GM21717 (cell line): ENCODE measurements around the gene CLINT1.
A peak's percentile ranks its signal among the peaks of the same experiment; 100 is the strongest.
"Not testable (repeated sequence)": the region's sequence is repeated elsewhere in the genome, so short reads cannot be mapped to it uniquely, and the experiment has no call there.

Experiments used
- ATAC-seq: cut with Tn5 transposase; IDR thresholded peaks from one replicate; pipeline ENCODE4 v1.9.1; 2021; ENCODE audit warnings: mild to moderate bottlenecking, moderate library complexity; ENCODE audit not compliant: unreplicated experiment

Gene CLINT1

DNA sequence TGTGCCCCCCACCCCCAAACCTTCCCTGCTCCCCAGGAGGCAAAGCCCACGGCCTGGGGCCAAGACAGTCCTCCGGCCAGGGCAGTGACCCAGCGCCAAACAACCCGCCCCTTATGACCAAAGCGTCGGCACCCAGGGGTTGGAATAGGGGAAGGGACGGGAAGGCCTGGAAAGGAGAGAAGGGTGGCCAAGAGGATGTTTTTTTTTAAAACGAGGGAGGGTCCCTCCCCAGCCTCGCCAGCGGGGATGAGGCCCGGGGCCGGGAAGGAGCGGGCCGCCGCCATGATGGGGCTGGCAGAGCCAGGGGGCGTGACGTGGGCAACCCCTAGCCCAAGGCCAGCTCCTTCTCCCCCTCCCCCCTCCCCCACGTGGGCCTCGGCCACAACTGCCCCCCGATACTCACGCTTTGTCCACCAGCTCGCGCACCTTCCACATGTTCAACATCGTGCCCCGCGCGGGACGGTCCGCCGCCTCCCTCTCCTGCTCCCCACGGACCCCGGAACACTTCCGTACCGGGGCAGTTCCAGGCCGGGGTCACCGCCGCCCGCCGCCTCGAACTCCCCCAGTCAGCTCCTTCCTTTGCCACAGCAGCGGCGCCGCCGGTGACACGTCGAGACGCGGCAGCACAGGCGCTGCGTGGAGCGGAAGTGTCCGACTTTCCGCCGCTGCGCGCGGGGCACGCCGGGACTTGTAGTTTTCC lies at the start of gene CLINT1:
Gene CLINT1, minus strand, starts transcription at position 619 of the 700 bp plus-strand sequence. Its CDS starts 175 bp downstream, at position 444.
- peak; percentile 46 for ATAC-seq

DNA sequence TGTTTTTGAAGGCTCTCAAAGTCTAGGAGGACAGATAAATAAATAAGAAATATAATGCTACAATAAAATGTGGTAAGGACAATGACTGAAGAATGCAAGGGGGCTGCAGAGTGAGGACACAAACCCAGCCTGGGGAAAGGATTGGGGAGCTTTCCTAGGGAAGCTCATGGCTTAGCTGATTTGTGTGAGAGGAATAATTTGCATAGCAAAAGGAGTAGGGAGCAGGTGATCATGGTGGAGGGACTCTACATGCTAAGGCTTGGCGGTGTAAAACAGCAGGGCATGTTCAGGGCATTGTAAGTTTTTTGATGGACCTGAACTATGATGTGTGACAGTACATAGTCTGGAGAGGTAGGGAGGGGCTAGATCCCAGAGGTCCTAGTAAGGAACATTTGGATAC lies 49.5 kb upstream of the CLINT1 start:
- ATAC-seq = no peak

DNA sequence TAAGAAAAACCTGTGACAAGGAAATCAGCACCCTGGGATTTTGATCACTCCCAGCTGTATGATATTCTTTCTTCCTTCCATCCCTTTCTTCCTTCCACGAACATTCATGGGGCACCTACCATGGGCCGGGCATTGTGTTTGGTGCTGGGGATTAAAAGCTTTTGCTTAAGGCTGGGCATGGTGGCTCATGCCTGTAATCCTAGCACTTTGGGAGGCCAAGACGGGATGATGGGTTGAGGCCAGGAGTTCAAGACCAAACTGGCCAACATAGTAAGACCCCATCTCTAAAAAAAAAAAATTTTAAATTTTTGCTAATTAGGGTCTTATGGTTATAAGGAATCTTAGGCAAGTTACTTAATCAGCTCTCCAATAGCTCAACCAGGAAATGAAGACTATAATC lies 48.5 kb upstream of the CLINT1 start:
- ATAC-seq = no peak

DNA sequence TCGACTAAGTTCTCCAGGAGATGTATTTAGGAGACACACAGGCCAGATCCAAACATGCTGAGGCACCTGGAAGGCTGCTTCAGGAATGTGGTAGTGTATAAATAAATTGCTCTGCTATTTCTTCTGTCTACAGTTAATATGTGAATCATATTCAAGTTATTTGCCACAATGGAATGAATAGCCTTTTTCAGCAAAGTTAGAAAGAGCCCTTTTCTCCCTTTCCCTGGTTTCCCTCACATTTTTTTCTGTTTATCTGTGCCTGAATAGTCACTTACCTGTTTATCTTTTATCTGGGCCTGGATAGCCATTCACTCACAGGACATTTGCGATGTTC lies 44.1 kb upstream of the CLINT1 start:
- ATAC-seq = no peak

DNA sequence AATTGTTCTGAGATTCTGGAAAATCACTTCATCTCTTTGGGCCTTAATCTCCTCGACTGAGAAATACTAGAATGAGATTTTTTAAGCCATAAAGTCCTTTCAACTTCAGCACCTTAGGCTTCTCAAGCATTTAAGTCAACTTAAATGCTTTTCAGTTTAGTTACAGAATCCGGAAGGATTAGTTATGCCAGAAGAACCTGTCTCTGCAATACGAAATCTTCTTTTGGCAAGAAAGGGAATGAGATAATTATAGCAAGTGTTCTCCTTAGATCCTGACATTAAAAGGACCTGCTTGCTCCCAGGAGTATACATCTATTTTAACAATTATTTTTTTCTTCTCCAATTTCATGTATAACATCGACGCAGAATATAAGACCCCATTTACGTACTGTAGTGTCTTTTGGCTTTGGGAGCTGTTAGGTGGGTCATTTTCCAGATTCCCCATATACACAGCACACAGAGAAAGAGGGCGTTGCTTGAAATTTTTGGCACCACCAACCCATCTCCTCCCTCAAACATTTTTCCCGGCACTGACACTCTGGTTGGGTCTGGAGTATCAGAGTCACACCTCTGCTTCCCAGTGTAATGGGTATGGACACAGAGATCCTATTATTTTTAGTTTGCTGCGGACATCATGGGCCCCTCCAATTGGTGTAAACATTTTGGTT lies 43.6 kb upstream of the CLINT1 start:
- no peak for ATAC-seq

DNA sequence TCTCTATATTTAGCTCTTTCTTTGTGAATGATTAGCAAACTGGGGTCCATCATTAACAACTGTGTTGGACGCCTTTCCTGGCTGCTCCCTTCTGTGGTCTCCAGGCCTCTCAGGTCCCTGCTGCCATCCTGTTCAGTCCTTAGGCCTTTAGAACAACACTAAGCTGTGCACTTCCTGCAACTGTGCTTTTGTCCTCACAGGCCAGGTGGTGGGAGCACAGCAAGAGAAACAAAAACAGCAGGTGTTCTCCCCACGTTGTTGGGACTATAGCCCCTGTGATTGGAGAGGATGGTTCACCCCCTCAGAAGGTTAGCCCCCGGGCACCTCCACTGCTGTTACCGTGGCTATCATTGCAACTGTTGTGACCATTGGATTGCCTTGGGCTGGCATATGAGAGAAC lies 41.7 kb upstream of the CLINT1 start:
- no peak for ATAC-seq

DNA sequence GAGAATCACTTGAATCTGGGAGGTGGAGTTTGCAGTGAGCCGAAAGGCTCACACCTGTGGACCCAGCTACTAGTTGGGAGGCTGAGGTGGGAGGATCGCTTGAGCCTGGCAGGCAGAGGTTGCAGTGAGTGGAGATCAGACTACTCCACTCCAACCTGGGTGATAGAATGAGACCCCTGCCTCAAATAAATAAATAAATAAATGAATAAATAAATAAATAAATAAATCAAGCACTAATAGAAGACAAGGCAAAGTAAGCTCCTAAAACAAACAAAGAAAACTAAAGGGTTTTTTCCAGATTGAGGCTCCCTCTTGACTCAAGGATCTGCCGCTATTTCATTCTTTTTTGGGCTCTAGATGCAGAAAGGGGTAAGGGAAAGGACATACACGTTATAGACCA lies 34.7 kb upstream of the CLINT1 start:
- no peak for ATAC-seq

DNA sequence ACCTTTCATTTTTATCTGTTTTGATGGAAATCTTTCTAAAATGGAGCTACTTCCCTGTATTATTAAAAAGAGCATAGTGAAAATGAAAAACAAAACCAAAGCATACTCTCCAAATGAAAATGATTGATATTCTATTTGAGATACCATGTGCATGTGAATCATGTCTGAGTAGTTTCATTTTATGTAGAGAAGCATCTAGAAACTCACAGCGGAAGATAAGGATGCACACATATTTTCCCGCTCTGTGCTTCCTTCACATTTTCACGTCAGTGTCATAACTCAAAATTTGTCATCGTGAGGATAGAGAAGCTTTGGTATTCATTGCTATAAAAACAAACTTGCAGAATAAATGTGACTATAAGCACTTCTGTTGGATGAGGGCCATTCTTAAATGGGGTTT lies 34.0 kb upstream of the CLINT1 start:
- no peak for ATAC-seq

DNA sequence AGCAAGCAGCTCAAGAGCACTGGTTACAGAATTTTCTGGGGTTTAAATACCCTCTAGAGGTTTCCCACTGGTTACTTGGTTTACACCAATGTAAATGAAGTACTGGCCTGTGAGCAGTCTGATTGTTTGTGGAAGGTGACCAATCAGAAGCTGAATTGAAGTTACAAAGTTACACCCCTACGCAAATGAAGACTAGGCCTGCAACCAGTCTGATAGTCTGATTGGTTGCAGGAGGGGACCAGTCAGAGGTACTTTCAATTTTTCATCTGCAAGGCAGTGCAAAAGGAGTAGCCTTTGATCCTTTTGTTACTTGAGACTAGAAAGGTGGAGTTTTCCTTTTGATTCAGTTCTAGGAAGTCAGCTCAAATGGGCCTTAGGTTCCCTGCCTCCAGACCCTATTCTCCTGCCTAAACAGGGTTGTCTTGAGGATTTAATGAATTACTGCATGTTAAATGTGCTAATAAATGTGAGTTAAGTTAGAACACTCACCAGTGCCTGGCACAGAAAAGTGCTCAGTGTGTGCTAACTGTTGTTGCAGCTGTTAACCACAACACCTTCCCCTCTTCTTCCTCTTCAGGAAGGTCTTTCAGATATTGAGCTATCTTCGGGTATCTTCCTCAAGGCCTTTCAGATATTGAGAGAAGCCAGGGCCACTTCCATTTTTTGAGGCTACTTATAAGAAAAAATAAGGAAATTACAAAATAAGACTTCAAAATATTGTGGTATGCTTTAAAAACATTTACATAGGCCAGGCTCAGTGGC lies 32.1 kb upstream of the CLINT1 start:
- no peak for ATAC-seq

DNA sequence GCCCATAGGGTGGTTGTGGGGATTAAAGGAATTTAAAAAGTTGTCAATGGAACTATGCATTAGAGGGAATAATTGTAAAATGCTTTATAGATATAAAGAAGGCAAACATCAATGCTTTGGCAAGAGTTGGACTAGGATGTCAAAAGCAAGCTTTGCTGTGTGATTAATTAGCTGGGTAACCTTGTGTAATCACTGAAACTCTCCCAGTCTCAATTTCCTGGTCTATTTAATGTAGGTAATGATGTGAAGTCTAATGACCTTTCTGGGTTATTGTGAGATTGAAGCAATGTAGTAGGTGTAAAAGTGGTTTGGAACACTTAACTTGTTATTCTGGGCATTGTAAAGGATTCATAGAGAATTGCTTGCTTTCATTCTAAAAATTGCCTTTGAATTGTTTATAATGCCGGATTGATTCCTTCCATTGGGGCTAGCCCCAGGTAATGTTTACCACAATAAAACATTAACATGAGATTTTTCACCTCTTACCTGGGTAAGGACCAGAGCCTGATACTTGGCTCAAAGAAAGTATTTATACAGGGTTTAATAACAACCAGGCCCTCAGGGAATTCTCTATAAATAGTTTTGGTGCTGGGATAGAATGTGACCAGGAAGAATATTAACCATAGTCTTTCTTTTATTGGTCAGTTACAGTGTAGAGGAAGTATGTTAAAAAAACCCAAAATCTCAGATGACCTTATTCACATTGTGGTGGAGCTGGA lies 30.0 kb upstream of the CLINT1 start:
- ATAC-seq = no peak

DNA sequence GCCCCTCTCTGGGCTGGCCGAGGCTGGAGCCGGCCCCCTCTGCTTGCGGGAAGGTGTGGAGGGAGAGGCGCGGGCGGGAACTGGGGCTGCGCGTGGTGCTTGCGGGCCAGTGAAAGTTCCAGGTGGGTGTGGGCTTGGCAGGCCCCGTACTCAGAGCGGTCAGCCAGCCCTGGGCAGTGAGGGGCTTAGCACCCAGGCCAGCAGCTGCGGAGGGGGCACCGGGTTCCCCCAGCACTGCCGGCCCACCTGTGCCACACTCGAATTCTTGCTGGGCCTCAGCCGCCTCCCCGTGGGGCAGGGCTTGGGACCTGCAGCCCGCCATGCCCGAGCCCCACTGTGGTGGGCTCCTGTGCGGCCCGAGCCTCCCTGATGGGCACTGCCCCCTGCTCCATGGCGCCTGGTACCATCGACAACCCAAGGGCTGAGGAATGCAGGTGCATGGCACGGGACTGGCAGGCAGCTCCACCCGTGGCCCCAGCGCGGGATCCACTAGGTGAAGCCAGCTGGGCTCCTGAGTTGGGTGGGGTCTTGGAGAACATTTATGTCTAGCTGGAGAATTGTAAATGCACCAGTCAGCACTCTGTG lies 27.9 kb upstream of the CLINT1 start:
- no peak for ATAC-seq

DNA sequence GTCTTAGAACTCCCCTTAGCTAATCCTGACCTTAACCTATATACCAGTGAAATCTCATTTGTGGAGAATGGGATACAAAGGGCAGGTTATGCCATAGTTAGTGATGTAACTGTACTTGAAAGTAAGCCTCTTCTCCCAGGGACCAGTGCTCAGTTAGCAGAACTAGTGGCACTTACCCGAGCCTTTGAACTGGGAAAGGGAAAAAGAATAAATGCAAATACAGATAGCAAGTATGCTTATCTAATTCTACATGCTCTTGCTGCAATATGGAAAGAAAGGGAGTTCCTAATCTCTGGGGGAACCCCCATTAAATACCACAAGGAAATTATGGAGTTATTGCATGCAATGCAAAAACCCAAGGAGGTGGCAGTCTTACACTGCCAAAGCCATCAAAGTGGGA lies 26.1 kb upstream of the CLINT1 start:
- not testable (repeated sequence) for ATAC-seq

DNA sequence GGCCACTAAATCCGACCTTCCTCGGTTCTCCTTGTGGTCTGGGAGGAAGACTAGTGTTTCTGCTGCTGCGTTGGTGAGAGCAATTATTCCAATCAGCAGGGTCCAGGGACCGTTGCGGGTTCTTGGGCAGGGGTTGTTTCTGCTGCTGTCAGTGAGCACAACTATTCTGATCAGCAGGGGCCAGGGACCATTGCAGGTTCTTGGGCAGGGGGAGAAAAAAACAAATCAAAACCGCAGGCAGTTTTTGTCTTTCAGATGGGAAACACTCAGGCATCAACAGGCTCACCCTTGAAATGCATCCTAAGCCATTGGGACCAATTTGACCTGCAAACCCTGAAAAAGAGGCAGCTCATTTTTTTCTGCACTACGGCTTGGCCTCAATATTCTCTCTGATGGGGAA lies 22.6 kb upstream of the CLINT1 start:
- ATAC-seq = not testable (repeated sequence)

DNA sequence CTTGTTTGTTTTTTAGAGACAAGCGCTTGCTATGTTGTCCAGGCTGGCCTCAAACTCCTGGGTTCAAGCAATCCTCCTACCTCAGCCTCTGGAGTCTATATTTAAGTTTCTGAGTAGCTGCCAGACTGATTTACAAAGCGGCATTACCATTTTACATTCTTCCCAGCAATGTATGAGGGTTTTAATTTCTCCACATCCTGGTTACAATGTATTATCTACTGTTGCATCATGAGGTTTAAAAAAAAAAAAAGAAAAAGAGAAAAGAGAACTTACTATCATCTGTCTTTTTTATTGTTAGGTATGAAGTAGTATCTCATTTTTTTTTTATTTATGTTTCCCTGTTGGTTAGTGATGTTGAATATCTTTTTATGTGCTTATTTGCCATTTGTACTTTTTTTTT lies 18.9 kb upstream of the CLINT1 start:
- ATAC-seq = no peak

DNA sequence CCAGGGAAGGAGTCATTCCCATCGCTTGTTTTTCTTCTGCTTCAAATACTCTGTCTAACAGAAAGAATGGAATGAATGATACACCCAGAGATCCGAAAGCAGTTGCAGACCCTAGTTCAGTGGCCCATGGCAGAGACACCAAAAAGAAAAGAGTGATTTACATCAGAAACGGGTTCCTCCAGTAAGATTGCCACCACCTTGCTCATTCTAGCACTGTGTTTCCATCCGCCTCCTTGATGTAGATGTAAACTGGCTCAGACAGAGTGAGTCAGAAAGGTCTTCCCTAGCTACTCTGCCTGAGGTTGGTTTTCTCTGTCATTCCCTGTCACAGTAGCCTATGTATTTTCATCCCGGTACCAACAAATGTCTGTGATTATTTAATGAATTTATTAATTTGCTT lies 15.9 kb upstream of the CLINT1 start:
- ATAC-seq = no peak

DNA sequence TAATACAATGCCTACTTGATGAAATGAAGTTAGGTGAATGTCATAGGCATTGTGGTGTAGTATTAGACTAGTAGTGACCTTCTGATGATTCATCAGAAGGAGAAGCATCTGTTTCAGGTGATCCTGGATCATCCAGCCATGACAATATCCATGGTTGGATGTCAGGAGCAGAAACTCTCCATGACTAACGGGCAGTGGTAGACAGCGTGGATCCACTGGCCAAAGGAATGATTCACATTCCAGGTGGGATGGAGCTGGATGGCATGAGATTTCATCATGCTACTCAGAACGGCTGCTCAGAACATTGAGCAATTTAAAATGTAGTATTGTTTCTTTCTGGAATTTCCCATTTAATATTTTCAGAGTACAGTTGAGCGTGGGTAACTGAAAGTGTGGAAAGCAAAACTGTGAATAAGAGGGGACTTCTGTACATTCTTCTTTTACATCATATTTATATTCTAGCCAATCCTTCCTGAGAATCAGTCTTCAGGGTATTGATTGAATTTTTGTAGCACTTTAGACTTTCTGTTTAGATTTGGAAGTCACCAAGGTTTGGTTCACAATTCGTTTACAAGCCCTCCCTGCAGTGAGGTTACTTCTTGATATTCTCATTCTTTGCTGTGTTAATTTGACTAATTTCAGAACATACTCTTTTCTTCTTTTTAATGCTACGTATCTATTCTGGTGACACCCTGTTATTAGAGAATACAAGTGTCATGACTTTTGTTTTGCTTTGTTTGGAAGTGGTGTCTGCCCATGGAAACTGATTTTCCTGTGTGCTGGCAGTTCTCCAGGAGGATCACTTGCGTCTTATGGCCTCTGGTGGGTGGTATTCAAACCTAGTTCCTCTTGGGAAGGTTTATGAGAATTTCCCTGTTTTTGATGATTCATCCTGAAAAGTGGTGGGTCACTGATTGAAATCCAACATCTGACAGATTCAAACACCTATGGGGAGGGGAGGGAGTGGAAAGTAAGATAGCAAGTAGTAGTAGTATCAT lies 12.2 kb upstream of the CLINT1 start:
- peak; percentile 38 for ATAC-seq

DNA sequence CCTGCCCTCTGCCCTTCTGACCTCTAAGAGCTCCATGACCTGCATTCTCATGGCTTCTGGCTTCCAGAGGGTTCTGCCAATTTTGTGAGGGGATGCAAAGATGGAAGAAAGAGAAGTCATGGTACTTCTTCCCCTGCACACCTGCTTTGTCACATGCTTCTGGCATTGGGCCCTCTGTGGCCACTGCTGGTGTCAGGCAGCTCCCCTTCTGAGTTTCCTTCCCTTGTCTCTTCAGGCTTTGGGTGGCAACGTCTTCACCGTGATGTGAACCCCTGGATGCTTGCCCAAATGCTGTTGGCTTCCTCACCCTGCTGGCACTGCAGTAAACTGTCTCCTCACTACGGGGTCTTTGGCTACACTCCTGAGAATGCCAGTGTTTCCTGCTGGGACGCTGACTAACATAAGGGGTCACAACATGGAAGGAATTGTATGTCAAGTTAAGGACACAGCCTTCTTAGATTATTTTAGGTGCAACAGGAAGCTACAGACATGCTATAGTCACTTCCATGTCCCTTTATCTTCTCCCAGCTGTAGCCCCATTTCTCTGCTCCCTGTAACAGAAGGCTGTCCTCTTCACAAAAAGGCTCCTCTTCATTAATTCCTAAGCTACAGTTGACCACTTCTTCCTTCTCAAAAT lies 8.9 kb upstream of the CLINT1 start:
- no peak for ATAC-seq

DNA sequence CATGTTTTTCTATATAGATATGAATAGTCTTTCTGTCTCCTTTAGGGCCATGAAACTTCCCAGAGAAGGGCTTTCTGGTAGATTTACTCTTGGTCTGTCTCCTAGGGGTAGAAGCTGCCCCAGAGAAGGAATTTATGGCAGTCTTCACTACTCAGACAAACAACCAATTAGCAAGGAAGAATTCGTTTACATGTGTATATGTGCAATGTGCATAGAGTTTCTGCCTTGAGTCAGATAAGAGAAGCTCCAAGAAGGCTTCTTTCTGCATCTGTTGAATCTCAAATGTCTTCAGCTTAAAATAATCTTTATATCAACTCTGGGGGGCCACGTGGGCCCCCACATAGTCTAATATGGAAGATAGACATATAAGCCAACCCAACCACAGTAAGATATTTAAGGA lies 7.6 kb upstream of the CLINT1 start:
- no peak for ATAC-seq

DNA sequence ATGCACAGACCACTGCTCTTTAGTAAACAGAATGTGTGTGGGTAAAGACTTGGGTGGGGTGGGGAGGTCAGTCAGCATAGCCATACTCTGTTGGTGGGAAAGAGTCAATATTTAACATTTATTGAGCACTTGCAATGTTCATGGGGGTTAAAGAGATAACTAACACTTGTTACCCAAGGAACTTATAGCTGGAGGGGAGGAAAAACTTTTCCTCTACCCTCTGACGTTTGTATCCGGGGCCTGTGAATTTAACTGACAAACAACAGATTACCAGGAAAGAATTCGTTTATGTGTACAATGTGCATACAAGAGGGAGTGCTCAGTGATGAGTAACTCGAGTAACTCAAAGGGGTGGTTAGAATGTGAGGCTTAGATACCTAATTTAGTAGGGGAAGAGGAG lies 6.8 kb upstream of the CLINT1 start:
- ATAC-seq = no peak
